Measurements from ENCODE around the gene ITCH.

GRCh38 chr20:34345402-34345736 lies 17.7 kb upstream of the ITCH start:
- TF ChIP-seq CTCF (IDR thresholded peaks at IDR 0.05) (no peak), POLR2A (IDR thresholded peaks at IDR 0.05) (no peak), EP300 (IDR thresholded peaks at IDR 0.05) (no peak)

Measured in ovary (tissue), 3 donors.